ENCODE measurements around the gene CBX5. TPM values are rescaled to one million over a fixed set of nuclear protein-coding genes. Genes with fewer than 3 reads are reported as not detected.

The CBX5 gene
- total RNA-seq, 1 experiment from 2014 or later, result 85.5 TPM

- DNase-seq, result no peak
Measured at GRCh38 chr12:54253240-54253639, 26.7 kb downstream of the CBX5 start.

DNA sequence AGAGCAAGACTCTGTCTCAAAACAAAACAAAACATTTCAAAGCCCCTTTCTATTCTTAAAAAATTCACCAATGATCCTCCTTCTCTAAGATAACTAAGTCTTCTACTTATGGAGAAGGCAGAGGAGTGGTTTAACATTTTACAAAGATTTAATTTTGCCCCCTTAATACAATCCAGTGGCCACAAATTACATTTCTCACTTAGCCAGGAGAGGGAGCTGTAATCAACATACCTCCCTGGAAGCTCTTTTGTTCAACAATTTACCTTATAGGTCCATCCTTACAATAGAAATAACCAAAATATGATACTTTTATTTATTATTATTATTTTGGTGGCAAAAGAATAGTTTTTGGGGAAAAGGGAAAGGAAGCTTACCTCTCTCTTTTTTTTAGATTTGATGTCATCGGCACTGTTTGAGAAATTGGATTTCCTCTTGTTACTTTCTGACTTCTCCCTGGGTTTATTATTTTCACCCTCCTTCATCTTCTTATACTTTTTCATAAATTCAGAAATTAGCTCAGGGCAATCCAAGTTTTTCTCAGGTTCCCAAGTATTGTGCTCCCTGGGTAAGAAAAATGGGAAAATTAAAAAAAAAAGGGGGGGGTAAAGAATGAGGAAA, 28.1 kb downstream of the CBX5 start:
- H3K4me1 Mint-ChIP-seq (ENCODE audit: low read depth, unreplicated experiment), result no peaks in the 10 kb centered on the region
- intact Hi-C loops (cut with micrococcal nuclease; ENCODE audit: unreplicated experiment), result loop anchor here (1.0 kb wide), 3 partner anchors 28 to 109 kb away; partner anchors contain the start of gene COPZ1
- no peaks in the 10 kb centered on the region; the same call in 1 of the 2 replicates for H3K36me3 ChIP-seq (ENCODE audit: control insufficient read depth, insufficient read depth, low read length)
- H3K27me3 Mint-ChIP-seq (ENCODE audit: insufficient read depth, unreplicated experiment), result no peaks in the 10 kb centered on the region
- H3K4me3 ChIP-seq (ENCODE audit: low read depth, low read length), result no peak overlapping the region
- peaks cover 44% of the 10 kb centered on the region for H3K36me3 Mint-ChIP-seq (ENCODE audit: insufficient read depth, unreplicated experiment)
- POLR2A ChIA-PET, result interaction anchor here (0.6 to 1.0 kb wide), 4 partner anchors 28 to 167 kb away, joined by 3 to 18 read pairs (median 4); partner anchors contain the start of genes CBX5 and HNRNPA1
- CTCF ChIA-PET, result interaction anchor here (0.6 to 1.3 kb wide), 11 partner anchors 9 to 128 kb away, joined by 3 to 21 read pairs (median 4); partner anchors contain the start of genes CBX5, COPZ1 and HNRNPA1
- no peaks in the 10 kb centered on the region for H3K4me1 ChIP-seq
- no TSS peak for BruUV-seq (replicated peaks)
- no peaks in the 10 kb centered on the region for H3K9me3 ChIP-seq
- H3K4me3 Mint-ChIP-seq (ENCODE audit: unreplicated experiment), result no peak overlapping the region
- DNase-seq, result peak in 1 of 2 experiments; percentile 37
- no peak overlapping the region for H3K27ac Mint-ChIP-seq (ENCODE audit: unreplicated experiment)
- no peaks in the 10 kb centered on the region for H3K27me3 ChIP-seq (replicated peaks; ENCODE audit: control insufficient read depth, insufficient read depth, low read length)
- TF ChIP-seq CTCF (IDR thresholded peaks at IDR 0.05; ENCODE audit: insufficient read depth in 1 of 2, low read depth in 1 of 2, low read length in 1 of 2, severe bottlenecking in 1 of 2, unreplicated experiment in 1 of 2), result peak; percentile 62 to 69
- no peaks in the 10 kb centered on the region for H3K9me3 Mint-ChIP-seq (ENCODE audit: unreplicated experiment)

More at GRCh38 chr12:54253240-54253639, 26.7 kb downstream of the CBX5 start:
- BruUV-seq (replicated peaks), result no TSS peak
- H3K9me3 ChIP-seq, result no peaks in the 10 kb centered on the region
- no peaks in the 10 kb centered on the region; the same call in 1 of the 2 replicates for H3K36me3 ChIP-seq (ENCODE audit: control insufficient read depth, insufficient read depth, low read length)
- Mint-ChIP-seq H3K4me1 (ENCODE audit: low read depth, unreplicated experiment) (no peaks in the 10 kb centered on the region), H3K36me3 (ENCODE audit: insufficient read depth, unreplicated experiment) (peaks cover 37% of the 10 kb centered on the region), H3K4me3 (ENCODE audit: unreplicated experiment) (no peak overlapping the region), H3K27me3 (ENCODE audit: insufficient read depth, unreplicated experiment) (no peaks in the 10 kb centered on the region), H3K27ac (ENCODE audit: unreplicated experiment) (no peak overlapping the region), H3K9me3 (ENCODE audit: unreplicated experiment) (no peaks in the 10 kb centered on the region)
- H3K27me3 ChIP-seq (replicated peaks; ENCODE audit: control insufficient read depth, insufficient read depth, low read length), result no peaks in the 10 kb centered on the region
- intact Hi-C loops (cut with micrococcal nuclease; ENCODE audit: unreplicated experiment), result no loop called here
- ChIA-PET CTCF (interaction anchor here (0.7 to 2.0 kb wide), 4 partner anchors 40 to 247 kb away, joined by 3 to 7 read pairs (median 5); partner anchors contain the start of gene COPZ1), POLR2A (no interaction called here)
- no peak overlapping the region for H3K4me3 ChIP-seq (ENCODE audit: low read depth, low read length)
- TF ChIP-seq CTCF (IDR thresholded peaks at IDR 0.05; ENCODE audit: insufficient read depth in 1 of 2, low read depth in 1 of 2, low read length in 1 of 2, severe bottlenecking in 1 of 2, unreplicated experiment in 1 of 2), result no peak
- no peaks in the 10 kb centered on the region for H3K4me1 ChIP-seq

DNA sequence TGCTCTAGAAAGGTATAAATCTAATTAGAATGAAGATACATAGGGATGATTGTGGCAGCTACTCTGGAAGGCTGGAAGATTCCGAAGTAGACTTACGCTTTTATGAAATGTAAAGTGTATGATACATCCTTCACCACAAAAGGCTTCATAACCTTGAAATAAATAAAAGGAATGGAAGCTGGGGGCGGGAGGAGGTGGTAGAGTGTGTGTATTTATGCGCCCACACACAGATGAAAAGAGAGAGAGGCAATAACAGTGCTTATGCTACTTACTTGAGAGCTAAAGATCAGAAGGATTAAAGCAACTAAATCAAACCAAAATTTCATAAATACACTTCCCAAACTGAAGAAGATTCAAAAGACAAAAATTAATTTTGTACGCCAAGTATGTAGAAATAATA, 30.4 kb downstream of the CBX5 start:
- Mint-ChIP-seq H3K27me3 (ENCODE audit: insufficient read depth, unreplicated experiment) (no peaks in the 10 kb centered on the region), H3K4me1 (ENCODE audit: low read depth, unreplicated experiment) (no peaks in the 10 kb centered on the region), H3K36me3 (ENCODE audit: insufficient read depth, unreplicated experiment) (peaks cover 44% of the 10 kb centered on the region), H3K4me3 (ENCODE audit: unreplicated experiment) (no peak overlapping the region), H3K27ac (ENCODE audit: unreplicated experiment) (no peak overlapping the region), H3K9me3 (ENCODE audit: unreplicated experiment) (no peaks in the 10 kb centered on the region)
- ChIA-PET POLR2A (no interaction called here), CTCF (no interaction called here)
- Histone ChIP-seq H3K27me3 (replicated peaks; ENCODE audit: control insufficient read depth, insufficient read depth, low read length) (no peaks in the 10 kb centered on the region), H3K4me1 (no peaks in the 10 kb centered on the region), H3K9me3 (no peaks in the 10 kb centered on the region), H3K36me3 (ENCODE audit: control insufficient read depth, insufficient read depth, low read length) (no peaks in the 10 kb centered on the region; the same call in 1 of the 2 replicates), H3K4me3 (ENCODE audit: low read depth, low read length) (no peak overlapping the region)
- no peak for DNase-seq
- BruUV-seq (replicated peaks), result no TSS peak
- no peak for TF ChIP-seq CTCF (IDR thresholded peaks at IDR 0.05; ENCODE audit: insufficient read depth in 1 of 2, low read depth in 1 of 2, low read length in 1 of 2, severe bottlenecking in 1 of 2, unreplicated experiment in 1 of 2)
- intact Hi-C loops (cut with micrococcal nuclease; ENCODE audit: unreplicated experiment), result no loop called here
